H1 (cell line): ENCODE measurements around the gene STARD13. TPM values are rescaled to one million over a fixed set of nuclear protein-coding genes. Genes with fewer than 3 reads are reported as not detected.

ENCODE experiments used
- CTCF ChIA-PET: fragments of 300-600 bp; sonication (Branson Sonifier 250); formaldehyde crosslinking; loops from one replicate; lab custom pipeline; 2021; ENCODE audit not compliant: partially characterized antibody; lab: Charles Lee
- POLR2A ChIA-PET: fragments of 300-600 bp; sonication (Branson Sonifier 250); formaldehyde crosslinking; loops from one replicate; lab custom pipeline; 2021; ENCODE audit warnings: inconsistent platforms; ENCODE audit not compliant: partially characterized antibody; lab: Charles Lee
- DNase-seq, 2 experiments: peaks; one replicate each; pipeline versions ENCODE4 v3.0.0 to v3.0.0-alpha.2; 2010 to 2022; ENCODE audit warnings: low spot score in 2 of 2, low read depth in 1 of 2, mixed read lengths in 1 of 2
- FAIRE-seq: peaks from 2 replicates; lab custom pipeline; 2011; peaks lifted over from hg19 to GRCh38; lab: Jason Lieb, UNC
- H2AFZ ChIP-seq: 2 replicates; pipeline ENCODE4 v1.8.1; 2012; ENCODE audit warnings: low read length, inconsistent platforms
- H2AK5ac ChIP-seq: 2 replicates; pipeline ENCODE4 v1.6.1; 2013; ENCODE audit warnings: low read depth, low read length
- H2BK120ac ChIP-seq: replicated peaks from 2 replicates; pipeline ENCODE3; 2013; ENCODE audit warnings: low read depth, low read length, inconsistent platforms
- H2BK12ac ChIP-seq: 2 replicates; pipeline ENCODE4 v1.6.1; 2013; ENCODE audit warnings: low read depth, low read length
- H2BK15ac ChIP-seq: 2 replicates; pipeline ENCODE4 v1.6.1; 2013; ENCODE audit warnings: low read length
- H2BK20ac ChIP-seq: 2 replicates; pipeline ENCODE4 v1.6.1; 2013; ENCODE audit warnings: low read length
- H2BK5ac ChIP-seq: 2 replicates; pipeline ENCODE4 v1.6.1; 2013; ENCODE audit warnings: low read depth, low read length
- H3K14ac ChIP-seq: 2 replicates; pipeline ENCODE4 v1.6.1; 2013; ENCODE audit warnings: inconsistent platforms; ENCODE audit not compliant: insufficient read length
- H3K18ac ChIP-seq: 2 replicates; pipeline ENCODE4 v1.6.1; 2013; ENCODE audit warnings: low read length; ENCODE audit errors: extremely low read depth
- H3K23ac ChIP-seq: 2 replicates; pipeline ENCODE4 v1.6.1; 2013; ENCODE audit warnings: inconsistent platforms; ENCODE audit not compliant: insufficient read length
- H3K23me2 ChIP-seq: 2 replicates; pipeline ENCODE4 v1.6.1; 2013; ENCODE audit warnings: low read depth, low read length
- H3K27ac ChIP-seq: 2 replicates; pipeline ENCODE4 v1.6.1; 2011; ENCODE audit warnings: low read depth, low read length, inconsistent platforms
- H3K27me3 ChIP-seq, 4 experiments: replicated peaks in 1 of 4; 1 replicate in 1 of 4; 2 replicates in 3 of 4; pipeline versions ENCODE4 v1.6.1 to v1.8.1; 2011 to 2013; ENCODE audit warnings: low read length in 3 of 4, mild to moderate bottlenecking in 3 of 4, inconsistent platforms in 2 of 4, mixed read lengths in 2 of 4, moderate library complexity in 1 of 4; ENCODE audit not compliant: control insufficient read depth in 3 of 4, insufficient read depth in 3 of 4; ENCODE audit errors: extremely low read depth in 1 of 4
- H3K36me3 ChIP-seq, 4 experiments: 2 replicates each; pipeline versions ENCODE4 v1.6.1 to v1.8.1; 2011 to 2013; ENCODE audit warnings: mild to moderate bottlenecking in 4 of 4, low read length in 3 of 4, moderate library complexity in 2 of 4, control low read depth in 1 of 4, inconsistent platforms in 1 of 4; ENCODE audit not compliant: insufficient read depth in 4 of 4, control insufficient read depth in 2 of 4
- H3K4ac ChIP-seq: replicated peaks from 2 replicates; pipeline ENCODE3; 2013; ENCODE audit warnings: low read length, low read depth, mixed read lengths, inconsistent platforms; ENCODE audit not compliant: insufficient read length
- H3K4me1 ChIP-seq, 4 experiments: replicated peaks in 1 of 4; 1 replicate in 1 of 4; 2 replicates in 3 of 4; pipeline versions ENCODE4 v1.6.1 to v1.8.1; 2011 to 2013; ENCODE audit warnings: low read length in 3 of 4, inconsistent platforms in 2 of 4, mixed read lengths in 1 of 4; ENCODE audit not compliant: insufficient read depth in 4 of 4, control insufficient read depth in 3 of 4
- H3K4me2 ChIP-seq, 2 experiments: 2 replicates each; pipeline versions ENCODE4 v1.6.1 to v1.8.1; 2011 to 2013; ENCODE audit warnings: low read depth in 2 of 2, low read length in 2 of 2, control low read depth in 1 of 2, inconsistent platforms in 1 of 2, mild to moderate bottlenecking in 1 of 2; ENCODE audit not compliant: insufficient read depth in 1 of 2
- H3K4me3 ChIP-seq, 4 experiments: fragments of 200-600, 300-600 bp in 1 of 4; sonication (generic), shearing (Covaris generic), sonication (Bioruptor Twin) in 1 of 4; 2 replicates each; pipeline versions ENCODE4 v1.5.1 to v1.8.1; 2011 to 2016; ENCODE audit warnings: low read length in 4 of 4, low read depth in 3 of 4, control low read depth in 2 of 4, inconsistent platforms in 2 of 4, mild to moderate bottlenecking in 2 of 4, mixed read lengths in 1 of 4, moderate library complexity in 1 of 4; ENCODE audit not compliant: insufficient read depth in 2 of 4; ENCODE audit errors: extremely low read depth in 1 of 4
- H3K56ac ChIP-seq: replicated peaks from 2 replicates; pipeline ENCODE3; 2013; ENCODE audit warnings: low read depth, mild to moderate bottlenecking, mixed read lengths, low read length, inconsistent platforms; ENCODE audit not compliant: insufficient read length
- H3K79me1 ChIP-seq: 2 replicates; pipeline ENCODE4 v1.6.1; 2013; ENCODE audit warnings: low read depth, low read length, control low read depth
- H3K79me2 ChIP-seq, 2 experiments: 2 replicates each; pipeline versions ENCODE4 v1.6.1 to v1.8.1; 2012 to 2013; ENCODE audit warnings: low read length in 2 of 2, mild to moderate bottlenecking in 2 of 2, inconsistent platforms in 1 of 2; ENCODE audit not compliant: insufficient read depth in 2 of 2, control insufficient read depth in 1 of 2
- H3K9ac ChIP-seq, 4 experiments: replicated peaks in 1 of 4; 1 replicate in 1 of 4; 2 replicates in 3 of 4; pipeline versions ENCODE4 v1.6.1 to v1.8.1; 2011 to 2013; ENCODE audit warnings: low read depth in 3 of 4, low read length in 3 of 4, control low read depth in 2 of 4, mild to moderate bottlenecking in 2 of 4, moderate library complexity in 2 of 4, inconsistent platforms in 1 of 4; ENCODE audit errors: extremely low read depth in 1 of 4
- H3K9me3 ChIP-seq, 2 experiments: 2 replicates each; pipeline versions ENCODE4 v1.6.1 to v1.8.1; 2012 to 2013; ENCODE audit warnings: mild to moderate bottlenecking in 2 of 2, moderate library complexity in 2 of 2, control low read depth in 1 of 2, inconsistent platforms in 1 of 2, low read depth in 1 of 2, low read length in 1 of 2, mixed read lengths in 1 of 2; ENCODE audit not compliant: insufficient read depth in 2 of 2
- H4K20me1 ChIP-seq, 2 experiments: replicated peaks in 1 of 2; 2 replicates each; pipeline versions ENCODE3 to v1.8.1; 2011 to 2013; ENCODE audit warnings: inconsistent platforms in 2 of 2, low read length in 2 of 2, mild to moderate bottlenecking in 1 of 2; ENCODE audit not compliant: insufficient read depth in 2 of 2, control insufficient read depth in 1 of 2
- H4K5ac ChIP-seq: 2 replicates; pipeline ENCODE4 v1.6.1; 2013; ENCODE audit warnings: low read length, low read depth, mixed read lengths, inconsistent platforms; ENCODE audit not compliant: insufficient read length
- H4K8ac ChIP-seq: 2 replicates; pipeline ENCODE4 v1.8.0; 2013; ENCODE audit warnings: mild to moderate bottlenecking, moderate library complexity, low read length, inconsistent platforms; ENCODE audit not compliant: insufficient read depth; ENCODE audit errors: extremely low read depth
- H4K91ac ChIP-seq: replicated peaks from 2 replicates; pipeline ENCODE3; 2013; ENCODE audit warnings: low read length, mixed read lengths, inconsistent platforms; ENCODE audit not compliant: insufficient read length
- CHD1 ChIP-seq: IDR thresholded peaks from 2 replicates; pipeline ENCODE4 v1.6.1; 2012; ENCODE audit warnings: low read depth, low read length, improper control_type of control experiment
- EP300 ChIP-seq, 2 experiments: IDR thresholded peaks; 1 replicate in 1 of 2; 2 replicates in 1 of 2; pipeline ENCODE4 v1.6.1; 2011 to 2012; ENCODE audit warnings: low read depth in 2 of 2, low read length in 2 of 2, mild to moderate bottlenecking in 2 of 2, borderline replicate concordance in 1 of 2, inconsistent platforms in 1 of 2, moderate library complexity in 1 of 2
- EZH2 ChIP-seq: fragments of 200-600 bp; sonication (generic); IDR thresholded peaks from 2 replicates; pipeline ENCODE4 v1.7.1; 2012; ENCODE audit warnings: low read depth, mild to moderate bottlenecking, moderate library complexity, low read length, inconsistent platforms; ENCODE audit not compliant: severe bottlenecking
- SIRT6 ChIP-seq: IDR thresholded peaks from one replicate; pipeline ENCODE4 v1.7.1; 2012; ENCODE audit warnings: low read length, inconsistent platforms
- SUZ12 ChIP-seq: fragments of 200-600 bp; sonication (generic); IDR thresholded peaks from 2 replicates; pipeline ENCODE4 v1.6.1; 2012; ENCODE audit warnings: mild to moderate bottlenecking, inconsistent platforms, low read length, moderate library complexity, mixed read lengths
- WGBS, 2 experiments: shearing (Covaris generic) in 1 of 2; methylation state at CpG; one replicate each; pipeline versions ENCODE4 v1.1.6 to v1.1.7; 2013 to 2015; ENCODE audit warnings: low lambda C conversion rate in 2 of 2, mixed read lengths in 2 of 2, inconsistent platforms in 1 of 2, low coverage in 1 of 2, missing lambda C conversion rate in 1 of 2; ENCODE audit not compliant: insufficient replicate concordance in 2 of 2, insufficient coverage in 1 of 2, insufficient read length in 1 of 2; ENCODE audit errors: extremely low coverage in 1 of 2, missing lambda C conversion rate in 1 of 2; 5-methylcytosine and 5-hydroxymethylcytosine counted together
- polyA plus RNA-seq, 7 experiments: library from polyadenylated mRNA; depleted of rRNA in 3 of 7; stranded (reverse) in 5 of 7; unstranded in 2 of 7; fragments of >200 nt in 5 of 7; fragments of 200-250 nt in 2 of 7; gene quantifications; 1 replicate in 5 of 7; 2 replicates in 1 of 7; 4 replicates in 1 of 7; pipeline versions ENCODE4 v1.2.1 to v1.2.3, GENCODE V29; 2011 to 2013; ENCODE audit warnings: missing spikeins in 2 of 7, mixed read lengths in 2 of 7
- total RNA-seq: library from RNA; stranded (reverse); fragmentation: NEBNext Ultra II Directional; extraction: Animal tissue kit (Norgen Biotek cat#: 25700); gene quantifications from 2 replicates; pipeline ENCODE4 v1.2.1, GENCODE V29; 2021
- TF ChIP-seq, protein P1 (sequence below): IDR thresholded peaks from 2 replicates; pipeline ENCODE4 v1.6.1; 2011; ENCODE audit warnings: low read depth, mild to moderate bottlenecking, low read length; ENCODE audit not compliant: insufficient read depth

Gene STARD13
- total and polyA plus RNA-seq, 2 of the 8 experiments (the other 6 are each of a cell fraction or from before 2014, with no cell fraction given): 0.82 to 2.9 TPM

DNA sequence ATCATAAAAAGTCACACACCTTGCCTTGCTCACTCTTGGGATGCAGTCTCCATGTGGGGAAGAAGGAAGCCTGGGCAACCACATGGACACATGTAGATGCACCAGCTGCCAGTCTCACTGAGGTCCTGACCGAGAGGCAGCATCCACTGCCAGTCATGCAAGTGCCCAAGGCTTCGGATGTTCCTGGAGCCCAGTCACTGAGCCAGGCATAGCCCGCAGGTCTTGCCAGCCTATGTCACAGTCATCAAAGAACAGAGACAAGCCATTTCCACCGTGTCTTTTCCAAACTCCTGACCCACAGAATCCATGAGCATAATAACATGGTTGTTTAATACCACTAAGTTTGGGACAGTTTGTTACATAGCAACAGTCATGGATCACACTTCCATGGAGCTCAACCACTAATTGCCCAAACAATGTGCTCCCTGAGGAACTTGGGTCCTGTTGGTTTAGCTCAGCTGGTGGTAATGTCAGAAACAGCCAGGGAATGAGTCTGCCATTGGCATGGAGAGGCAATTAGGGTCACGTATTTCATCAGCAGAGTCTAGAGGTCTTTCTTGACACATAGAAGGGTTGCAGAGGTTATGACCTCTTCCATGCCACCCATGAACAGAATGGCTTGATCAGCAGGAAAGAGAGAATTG is 21.5 kb downstream of the STARD13 start:
- DNase-seq (no peak), FAIRE-seq (no peak)
- Histone ChIP-seq H3K79me2 (no peaks in the 10 kb centered on the region), H3K56ac (no peak overlapping the region), H2BK12ac (no peak overlapping the region), H3K79me1 (no peaks in the 10 kb centered on the region; the same call in 1 of the 2 replicates), H3K9me3 (no peaks in the 10 kb centered on the region), H3K27ac (no peak overlapping the region), H3K27me3 (no peaks in the 10 kb centered on the region), H3K4me3 (no peak overlapping the region), H2BK120ac (no peak overlapping the region), H3K18ac (no peak overlapping the region), H2BK15ac (peak overlapping the region; percentile 21; the same call in 1 of the 2 replicates), H4K91ac (no peak overlapping the region), H3K23ac (no peak overlapping the region), H3K36me3 (no peaks in the 10 kb centered on the region), H2AFZ (no peak overlapping the region), H3K9ac (no peak overlapping the region), H2BK20ac (no peak overlapping the region), H2AK5ac (0 out of 2 replicates have a peak overlapping the region, but pooled peaks have one; percentile 18), H3K4me2 (no peak overlapping the region), H4K5ac (no peak overlapping the region), H2BK5ac (no peak overlapping the region), H4K8ac (no peak overlapping the region), H3K14ac (no peak overlapping the region), H3K4me1 (peaks cover 2 to 13% (median 10%) of the 10 kb centered on the region in 4 experiments; a peak in 5 of 7 replicates), H3K23me2 (no peaks in the 10 kb centered on the region; the same call in 1 of the 2 replicates), H4K20me1 (no peaks in the 10 kb centered on the region), H3K4ac (no peak overlapping the region)
- CTCF ChIA-PET: no interaction called here
- POLR2A ChIA-PET: interaction anchor here (1.2 kb wide), 1 partner anchor 23 kb away, joined by 3 read pairs; no protein-coding TSS in a partner anchor
- 96% methylated on average over 5 of the region's 5 CpGs; no CpG with 5 or more reads in 1 of the 2 experiments for WGBS, 2 experiments
- TF ChIP-seq SUZ12: no peak
- no peak for TF ChIP-seq SIRT6
- TF ChIP-seq EZH2: no peak
- no peak for TF ChIP-seq CHD1
- no peak for TF ChIP-seq EP300 (IDR thresholded peaks at IDR 0.05; ENCODE audit: borderline replicate concordance in 1 of 2, low read depth in 2 of 2, low read length in 2 of 2)
- TF ChIP-seq, protein P1, sequence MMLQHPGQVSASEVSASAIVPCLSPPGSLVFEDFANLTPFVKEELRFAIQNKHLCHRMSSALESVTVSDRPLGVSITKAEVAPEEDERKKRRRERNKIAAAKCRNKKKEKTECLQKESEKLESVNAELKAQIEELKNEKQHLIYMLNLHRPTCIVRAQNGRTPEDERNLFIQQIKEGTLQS: no peak
